Left renal cortex interstitium (tissue), 4 donors: ENCODE results near the gene TBC1D16. TPM values are rescaled to one million over a fixed set of nuclear protein-coding genes. Genes with fewer than 3 reads are reported as not detected.
"Not testable (repeated sequence)": the region's sequence is repeated elsewhere in the genome, so short reads cannot be mapped to it uniquely, and the experiment has no call there.

ENCODE experiments used
- DNase-seq, 4 donors: peaks; one replicate each; pipeline ENCODE4 v3.0.0-alpha.2; 2013; ENCODE audit warnings: low read depth in 4 of 4, low spot score in 2 of 4, missing footprints in 1 of 4
- polyA plus RNA-seq, 4 donors: library from polyadenylated mRNA; unstranded; fragments of 120-200 nt; gene quantifications; one replicate each; pipeline ENCODE4 v1.2.1, GENCODE V29; 2013; ENCODE audit not compliant: insufficient read length in 4 of 4

Gene TBC1D16
- polyA plus RNA-seq, 4 donors, result 28.0 to 37.1 (median 33.9) TPM

DNA sequence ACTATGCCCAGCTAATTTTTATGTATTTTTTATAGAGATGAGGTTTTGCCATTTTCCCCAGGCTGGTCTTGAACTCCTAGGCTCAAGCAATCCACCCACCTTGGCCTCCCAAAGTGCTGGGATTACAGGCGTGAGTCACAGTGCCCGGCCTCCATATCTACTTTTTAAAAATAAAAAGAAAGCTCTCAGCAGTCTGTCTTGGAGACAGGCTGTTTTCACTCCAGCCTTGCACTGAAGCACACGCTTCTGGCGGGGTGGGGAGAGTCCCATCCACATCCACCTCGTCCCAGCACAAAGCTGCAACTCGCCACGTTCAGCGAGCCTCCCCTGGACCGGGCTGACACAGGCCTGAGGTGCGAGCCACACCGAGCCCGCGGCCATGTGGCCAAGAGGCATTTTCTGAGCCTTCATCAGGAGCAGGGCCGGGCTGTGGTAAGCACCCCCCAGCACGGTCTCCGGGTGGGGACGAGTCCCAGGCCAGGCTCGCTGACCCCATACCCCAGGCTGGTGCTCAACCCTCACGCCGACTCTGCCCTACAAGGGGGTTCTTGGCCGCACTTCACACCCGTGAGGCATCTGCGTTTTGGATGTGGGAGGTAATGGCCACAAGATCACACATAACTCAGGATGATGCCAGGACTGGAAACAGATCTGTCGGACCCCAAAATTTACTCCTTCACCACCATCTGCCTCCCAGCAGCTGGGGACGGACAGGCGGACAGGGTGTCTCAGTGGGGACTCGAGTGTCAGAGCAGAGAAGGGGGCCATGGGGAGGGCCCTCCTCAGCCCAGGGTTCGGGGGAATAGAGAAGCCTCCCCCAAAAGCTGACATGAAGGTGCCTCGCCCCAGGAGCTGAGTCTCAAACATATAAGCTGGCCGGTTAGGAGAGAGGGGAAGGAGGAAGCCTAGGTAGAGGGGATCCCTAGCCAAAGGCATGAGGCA is 28.6 kb downstream of the TBC1D16 start:
- DNase-seq, result no peak

GRCh38 chr17:80006339-80006720 is 29.3 kb downstream of the TBC1D16 start:
- no peak for DNase-seq

DNA sequence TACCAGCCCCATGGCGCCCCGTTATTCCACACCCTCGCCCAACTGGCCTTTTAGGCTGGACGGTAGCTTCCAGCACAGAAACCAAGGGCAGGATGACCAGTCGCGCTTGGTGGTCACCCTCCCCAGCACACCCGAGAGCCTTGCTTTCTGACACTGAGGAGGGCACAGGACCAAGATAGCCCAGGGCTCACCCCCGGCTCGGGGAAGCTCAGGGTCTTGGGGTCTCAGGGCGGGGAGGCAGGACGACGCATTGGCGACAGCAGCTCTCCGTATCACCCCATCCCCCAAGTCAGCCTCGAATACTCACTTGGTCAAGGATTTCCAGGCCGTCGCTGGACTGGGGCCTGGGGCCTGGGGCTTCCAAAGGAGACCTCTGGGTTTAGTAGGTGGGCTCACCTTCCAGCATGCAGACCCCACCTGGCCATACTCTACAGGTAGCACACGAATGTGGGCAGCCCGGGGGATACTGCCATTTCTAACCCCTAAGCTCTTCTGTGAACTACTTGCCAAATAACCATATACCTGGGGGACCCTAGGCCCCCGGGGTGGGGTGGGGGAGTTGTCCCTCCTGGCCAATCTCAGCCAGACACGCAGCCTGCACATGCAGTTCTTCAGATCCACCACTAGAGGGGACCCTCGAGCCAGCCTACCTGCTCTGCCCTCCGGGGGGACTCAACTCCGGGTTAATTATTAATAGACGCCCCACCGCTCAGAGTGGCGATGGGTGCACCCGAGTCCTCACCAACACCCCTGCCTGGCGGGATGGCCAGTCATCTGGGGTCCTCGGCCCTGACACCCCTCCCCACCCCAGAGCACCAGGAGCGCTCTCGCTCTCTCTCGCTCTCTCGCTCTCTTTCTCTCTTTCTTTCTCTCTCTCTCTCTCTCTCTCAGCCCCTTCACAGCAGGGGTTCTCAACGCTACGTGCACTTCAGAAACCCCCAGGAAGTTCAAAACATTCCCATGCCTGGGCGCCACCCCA is 30.0 kb downstream of the TBC1D16 start:
- no peak for DNase-seq

- no peak for DNase-seq
These were observed 31.7 kb downstream of the TBC1D16 start for GRCh38 chr17:80003969-80004368.

DNA sequence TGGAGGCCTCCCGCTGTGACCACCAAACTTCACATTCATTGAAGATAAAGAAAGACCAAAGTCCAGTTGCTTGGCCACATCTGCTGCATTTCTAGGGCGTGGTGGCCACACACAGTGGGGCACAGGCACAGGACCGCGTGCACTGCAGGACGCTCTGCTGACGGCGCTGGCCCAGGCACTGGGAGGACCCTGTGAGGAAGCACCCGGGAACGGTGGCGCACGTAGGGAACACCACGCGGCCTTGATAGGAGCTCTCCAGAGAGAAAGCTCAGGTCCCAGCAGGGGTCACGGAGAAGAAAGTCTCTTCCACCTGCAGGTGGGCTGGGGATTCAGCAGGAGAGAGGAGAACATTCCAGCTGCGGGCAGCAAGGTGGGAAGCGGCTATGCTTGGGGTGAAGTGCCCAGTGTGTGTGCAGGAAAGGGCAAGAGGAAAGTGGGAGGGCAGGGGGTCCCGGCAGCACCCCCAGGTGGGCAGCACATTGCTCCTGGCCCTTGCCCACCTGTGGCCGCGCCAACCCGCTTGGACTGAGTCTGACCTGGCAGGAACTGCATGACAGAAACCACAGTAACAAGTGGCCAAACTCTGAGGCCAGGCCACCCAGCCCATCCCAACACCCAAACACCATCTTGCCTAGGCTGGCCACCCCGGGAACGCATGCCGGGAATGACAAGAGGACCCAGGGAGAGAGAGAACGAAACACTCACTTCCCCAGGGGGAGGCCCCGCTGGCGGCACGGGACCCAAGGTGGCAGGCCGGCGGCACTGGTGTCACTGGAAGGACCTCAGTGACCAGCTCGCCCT is 32.8 kb downstream of the TBC1D16 start:
- no peak for DNase-seq

DNA sequence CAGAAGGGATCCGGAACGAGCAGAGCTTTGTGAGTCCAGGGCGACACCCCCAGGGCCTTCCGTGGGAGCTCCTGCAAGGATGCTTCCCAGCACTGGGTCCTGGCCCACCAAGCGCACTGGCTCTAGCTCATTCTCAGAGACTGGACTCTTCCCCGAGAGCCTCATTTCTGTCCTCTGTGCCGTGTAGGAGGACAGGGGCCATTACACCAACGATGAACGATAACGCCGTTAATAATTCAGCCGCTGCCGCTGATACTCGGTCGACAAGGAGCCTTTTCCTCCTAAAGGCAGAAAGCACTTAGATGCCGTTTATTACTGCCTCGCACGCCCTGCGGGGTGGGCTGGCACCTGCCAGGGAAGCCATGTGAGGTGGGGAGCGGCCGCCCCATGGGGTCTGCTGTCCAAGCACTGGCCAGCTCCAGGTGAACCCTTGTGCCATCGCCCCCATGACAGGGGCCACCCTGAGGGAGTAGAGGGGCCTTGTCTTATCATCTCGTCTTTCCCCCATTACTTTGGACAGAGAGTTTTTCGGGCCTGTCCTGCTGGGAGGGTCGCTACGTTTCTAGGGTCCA is 33.5 kb downstream of the TBC1D16 start:
- DNase-seq, result no peak

- no peak for DNase-seq
These were observed 34.5 kb downstream of the TBC1D16 start for GRCh38 chr17:80000981-80001775.

- DNase-seq, result no peak
These were observed 35.5 kb downstream of the TBC1D16 start for GRCh38 chr17:80000136-80000535.

DNA sequence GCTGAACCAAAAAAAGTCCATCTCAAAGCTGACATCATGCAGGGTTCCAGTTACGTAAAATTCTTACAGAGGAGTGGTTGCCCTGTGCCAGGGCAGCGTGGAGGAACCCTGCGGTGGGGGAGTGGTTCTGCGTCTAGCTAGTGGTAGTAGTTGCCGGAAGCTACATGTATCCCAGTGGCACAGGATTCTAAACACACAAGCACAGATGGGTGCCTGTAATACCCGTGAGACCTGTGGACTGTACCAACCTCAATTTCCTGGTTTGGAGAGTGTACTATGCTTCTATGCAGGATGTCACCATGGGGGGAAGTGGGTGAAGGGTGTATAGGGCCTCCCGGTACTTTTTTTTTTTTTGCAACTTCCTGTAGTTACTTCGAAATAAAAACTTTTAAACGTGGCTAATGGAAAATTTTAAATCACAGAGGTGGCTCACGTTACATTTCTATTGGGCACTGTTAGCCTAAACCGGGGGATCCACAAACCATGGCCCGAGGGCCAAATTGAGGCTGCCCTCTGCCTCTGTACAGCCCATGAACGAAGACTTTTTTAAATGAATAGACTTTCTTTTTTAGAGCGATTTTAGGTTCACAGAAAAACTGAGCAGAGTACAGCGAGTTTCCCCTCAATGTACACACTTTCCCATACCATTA is 38.5 kb downstream of the TBC1D16 start:
- no peak for DNase-seq

- DNase-seq, result no peak
These were observed 39.4 kb downstream of the TBC1D16 start for GRCh38 chr17:79996291-79996690.

DNA sequence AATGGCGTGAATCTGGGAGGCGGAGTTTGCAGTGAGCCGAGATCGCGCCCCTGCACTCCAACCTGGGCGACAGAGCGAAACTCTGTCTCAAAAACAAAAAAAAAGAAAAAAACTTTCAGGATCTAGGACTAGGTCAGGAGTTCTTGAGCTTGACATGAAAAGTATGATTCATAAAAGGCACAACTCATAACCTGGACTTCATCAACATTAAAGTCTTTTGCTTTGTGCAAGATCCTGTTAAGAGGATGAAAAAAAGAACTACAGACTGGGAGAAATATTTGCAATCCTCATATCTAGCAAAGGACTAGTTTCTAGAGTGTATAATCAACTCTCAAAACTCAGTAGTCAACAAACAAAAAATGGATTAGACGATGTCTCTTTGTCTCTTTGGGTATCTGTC is 40.0 kb downstream of the TBC1D16 start:
- DNase-seq, result no peak

- DNase-seq, result no peak
These were observed 41.1 kb downstream of the TBC1D16 start for GRCh38 chr17:79994602-79995001.

DNA sequence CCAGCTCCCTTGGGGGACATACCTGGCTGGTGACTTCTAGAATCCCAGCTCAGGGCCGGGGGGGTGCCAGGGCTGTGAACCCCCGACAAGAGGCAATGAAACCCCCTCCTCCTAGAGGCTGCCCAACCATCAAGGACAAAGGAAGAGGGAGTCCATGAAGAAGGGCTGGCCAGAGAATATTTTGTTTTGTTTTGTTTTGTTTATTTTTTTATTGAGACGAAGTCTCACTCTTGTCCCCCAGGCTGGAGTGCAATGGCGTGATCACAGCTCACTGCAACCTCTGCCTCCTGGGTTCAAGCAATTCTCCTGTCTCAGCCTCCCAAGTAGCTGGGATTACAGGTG is 41.5 kb downstream of the TBC1D16 start:
- not testable (repeated sequence) for DNase-seq

- DNase-seq, result no peak
These were observed 42.1 kb downstream of the TBC1D16 start for GRCh38 chr17:79993390-79994227.

DNA sequence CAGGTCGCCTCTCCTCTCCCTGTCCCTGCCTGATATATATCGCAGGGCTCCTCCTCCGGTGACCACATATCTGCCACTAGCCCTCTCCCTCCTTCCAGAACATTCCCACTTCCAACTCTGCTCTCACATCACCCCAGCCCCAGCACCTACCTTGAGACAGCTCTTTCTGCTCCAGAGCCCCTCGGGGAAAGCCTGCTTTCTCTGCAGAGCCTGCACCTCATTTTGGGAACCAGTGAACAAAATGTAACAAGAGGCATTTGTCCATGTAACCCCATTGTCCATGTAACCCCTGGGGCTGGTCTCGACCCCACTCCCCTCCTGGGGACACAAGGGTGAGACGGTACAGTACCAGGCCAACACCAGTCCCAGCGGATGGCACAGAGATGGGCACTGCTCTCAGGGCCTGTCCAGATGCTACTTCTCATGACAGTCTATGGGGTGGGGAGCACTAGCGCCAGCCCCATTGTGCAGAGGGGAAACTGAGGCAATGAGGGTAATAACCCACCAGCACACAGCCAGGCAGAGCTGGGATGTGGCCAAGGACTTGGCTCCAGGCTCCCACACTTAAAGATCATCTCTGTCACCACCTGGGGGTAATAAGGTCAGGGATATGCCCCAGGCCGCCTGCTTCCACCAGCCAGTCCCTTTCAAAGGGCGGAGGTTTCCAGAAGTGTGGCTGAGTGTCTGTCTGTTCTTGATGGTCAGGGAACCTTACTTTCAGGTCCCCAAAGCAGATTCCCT is 42.9 kb downstream of the TBC1D16 start:
- no peak for DNase-seq

DNA sequence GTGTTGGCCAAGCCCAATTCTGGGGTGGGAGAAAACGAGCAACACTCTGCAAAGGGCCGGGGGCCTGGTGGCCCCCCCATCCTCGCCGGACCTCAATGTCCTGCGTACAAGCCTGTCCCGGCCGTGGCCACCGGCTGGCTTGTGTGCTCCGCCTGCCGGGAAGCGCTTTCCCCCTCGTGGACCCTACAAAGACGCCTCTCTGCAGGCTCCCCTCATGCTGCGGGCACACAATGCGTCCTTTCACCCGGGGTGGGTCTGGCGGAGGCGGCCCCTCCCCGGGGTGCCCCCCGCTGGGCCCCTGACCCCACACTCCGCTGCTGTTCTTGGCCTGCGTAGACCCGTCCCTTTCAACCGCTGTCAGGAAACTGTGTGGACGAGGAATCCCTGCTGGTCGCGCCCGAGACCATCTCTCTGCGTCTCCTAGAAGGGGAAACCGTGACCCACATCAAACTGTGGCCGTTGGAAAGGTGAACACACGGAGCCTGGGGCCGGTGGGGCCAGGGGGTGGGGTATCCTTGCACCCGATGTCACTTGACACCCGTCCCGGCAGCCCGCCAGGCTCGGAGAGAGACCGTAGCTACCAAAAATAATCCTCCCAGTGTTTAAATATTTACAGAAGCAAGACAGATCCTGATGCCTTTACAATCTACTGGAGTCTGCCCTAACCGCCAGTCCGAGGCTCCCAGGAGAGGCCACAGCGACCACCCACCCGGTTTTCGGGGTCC is 43.6 kb downstream of the TBC1D16 start:
- no peak for DNase-seq
